Measurements from ENCODE around the gene COPS7A. TPM values are rescaled to one million over a fixed set of nuclear protein-coding genes. Genes with fewer than 3 reads are reported as not detected.
A peak's percentile ranks its signal among the peaks of the same experiment; 100 is the strongest.

The COPS7A gene
- total RNA-seq, 2 experiments from 2014 or later = 43.0 to 47.8 TPM

- Mint-ChIP-seq H3K27ac (peak overlapping the region; percentile 88), H3K27me3 (ENCODE audit: low read depth) (peaks cover 4% of the 10 kb centered on the region), H3K36me3 (ENCODE audit: low read depth) (peaks cover 15% of the 10 kb centered on the region), H3K9me3 (no peaks in the 10 kb centered on the region), H3K4me1 (ENCODE audit: low read depth) (peaks cover 77% of the 10 kb centered on the region), H3K4me3 (peak overlapping the region; percentile 83)
- intact Hi-C loops (cut with micrococcal nuclease) = loop anchor here (1.0 to 5.0 kb wide), 3 partner anchors 7 to 184 kb away; partner anchors contain the start of genes COPS7A and PTMS
- no peak for DNase-seq
- CTCF ChIA-PET = interaction anchor here (2.3 to 6.3 kb wide), 2 partner anchors 17 to 20 kb away, joined by 24 to 39 read pairs; partner anchors contain the start of genes CD4 and MLF2
Observed at GRCh38 chr12:6773590-6774351, 49.9 kb downstream of the COPS7A start.

- H3K4me3 Mint-ChIP-seq = peak overlapping the region; percentile 63
- H3K27me3 Mint-ChIP-seq (ENCODE audit: low read depth) = no peaks in the 10 kb centered on the region
- DNase-seq = no peak
- peaks cover 83% of the 10 kb centered on the region for H3K4me1 Mint-ChIP-seq (ENCODE audit: low read depth)
- H3K27ac Mint-ChIP-seq = peak overlapping the region; percentile 55
- intact Hi-C loops (cut with micrococcal nuclease) = loop anchor here (1.0 to 5.0 kb wide), 2 partner anchors 8 to 183 kb away; partner anchors contain the start of gene PTMS
- CTCF ChIA-PET = interaction anchor here (0.7 to 6.3 kb wide), 3 partner anchors 8 to 21 kb away, joined by 3 to 39 read pairs (median 24); partner anchors contain the start of genes CD4, MLF2 and PTMS
- no peaks in the 10 kb centered on the region for H3K9me3 Mint-ChIP-seq
- peaks cover 15% of the 10 kb centered on the region for H3K36me3 Mint-ChIP-seq (ENCODE audit: low read depth)
Observed at GRCh38 chr12:6774499-6775062, 50.7 kb downstream of the COPS7A start.

- intact Hi-C loops (cut with micrococcal nuclease) = no loop called here
- Mint-ChIP-seq H3K27me3 (ENCODE audit: low read depth) (no peaks in the 10 kb centered on the region), H3K4me1 (ENCODE audit: low read depth) (peaks cover 89% of the 10 kb centered on the region), H3K27ac (peak overlapping the region; percentile 14), H3K36me3 (ENCODE audit: low read depth) (peaks cover 15% of the 10 kb centered on the region), H3K9me3 (no peaks in the 10 kb centered on the region), H3K4me3 (peak overlapping the region; percentile 63)
- no peak for DNase-seq
- CTCF ChIA-PET = interaction anchor here (0.5 to 9.7 kb wide), 8 partner anchors 9 to 59 kb away, joined by 3 to 118 read pairs (median 8); partner anchors contain the start of genes CD4, MLF2 and PTMS
Observed at GRCh38 chr12:6775185-6776174, 51.6 kb downstream of the COPS7A start.

GRCh38 chr12:6777386-6777785 lies 53.5 kb downstream of the COPS7A start:
- Mint-ChIP-seq H3K27ac (no peak overlapping the region), H3K4me3 (no peak overlapping the region), H3K36me3 (ENCODE audit: low read depth) (peaks cover 15% of the 10 kb centered on the region), H3K9me3 (no peaks in the 10 kb centered on the region), H3K27me3 (ENCODE audit: low read depth) (no peaks in the 10 kb centered on the region), H3K4me1 (ENCODE audit: low read depth) (peaks cover 86% of the 10 kb centered on the region)
- no peak for DNase-seq
- intact Hi-C loops (cut with micrococcal nuclease) = no loop called here
- CTCF ChIA-PET = interaction anchor here (0.9 to 9.7 kb wide), 6 partner anchors 10 to 45 kb away, joined by 3 to 118 read pairs (median 6); partner anchors contain the start of genes CD4, MLF2 and PTMS

- CTCF ChIA-PET = interaction anchor here (0.6 to 9.7 kb wide), 16 partner anchors 8 to 163 kb away, joined by 3 to 118 read pairs (median 4); partner anchors contain the start of genes CD4, MLF2 and PTMS
- H3K9me3 Mint-ChIP-seq = no peaks in the 10 kb centered on the region
- no peak for DNase-seq
- H3K4me1 Mint-ChIP-seq (ENCODE audit: low read depth) = peaks cover 86% of the 10 kb centered on the region
- H3K27ac Mint-ChIP-seq = peak overlapping the region; percentile 63
- peak overlapping the region; percentile 82 for H3K4me3 Mint-ChIP-seq
- intact Hi-C loops (cut with micrococcal nuclease) = loop anchor here (2.0 kb wide), 2 partner anchors 89 to 215 kb away; partner anchors contain the start of gene ZNF384
- H3K36me3 Mint-ChIP-seq (ENCODE audit: low read depth) = peaks cover 15% of the 10 kb centered on the region
- H3K27me3 Mint-ChIP-seq (ENCODE audit: low read depth) = no peaks in the 10 kb centered on the region
Observed at GRCh38 chr12:6778217-6778573, 54.3 kb downstream of the COPS7A start.

GRCh38 chr12:6778574-6779550 lies 55.0 kb downstream of the COPS7A start:
- peak overlapping the region; percentile 63 for H3K27ac Mint-ChIP-seq
- peaks cover 15% of the 10 kb centered on the region for H3K36me3 Mint-ChIP-seq (ENCODE audit: low read depth)
- intact Hi-C loops (cut with micrococcal nuclease) = loop anchor here (1.0 to 2.0 kb wide), 6 partner anchors 26 to 216 kb away; partner anchors contain the start of genes MLF2 and ZNF384
- no peaks in the 10 kb centered on the region for H3K27me3 Mint-ChIP-seq (ENCODE audit: low read depth)
- CTCF ChIA-PET = interaction anchor here (0.6 to 9.7 kb wide), 18 partner anchors 8 to 163 kb away, joined by 3 to 118 read pairs (median 4); partner anchors contain the start of genes CD4, MLF2 and PTMS
- peak; percentile 96 for DNase-seq
- H3K9me3 Mint-ChIP-seq = no peaks in the 10 kb centered on the region
- H3K4me3 Mint-ChIP-seq = peak overlapping the region; percentile 82
- peaks cover 89% of the 10 kb centered on the region for H3K4me1 Mint-ChIP-seq (ENCODE audit: low read depth)

- peak; percentile 54 for DNase-seq
- Mint-ChIP-seq H3K9me3 (no peaks in the 10 kb centered on the region), H3K27me3 (ENCODE audit: low read depth) (no peaks in the 10 kb centered on the region), H3K4me3 (no peak overlapping the region), H3K27ac (peak overlapping the region; percentile 51), H3K36me3 (ENCODE audit: low read depth) (peaks cover 15% of the 10 kb centered on the region), H3K4me1 (ENCODE audit: low read depth) (peaks cover 90% of the 10 kb centered on the region)
- intact Hi-C loops (cut with micrococcal nuclease) = loop anchor here (1.0 to 2.0 kb wide), 9 partner anchors 9 to 217 kb away; partner anchors contain the start of genes CD4, MLF2 and ZNF384
- CTCF ChIA-PET = interaction anchor here (0.6 to 9.7 kb wide), 15 partner anchors 9 to 118 kb away, joined by 3 to 118 read pairs (median 4); partner anchors contain the start of genes CD4, MLF2, PTMS and SPSB2
Observed at GRCh38 chr12:6779708-6780432, 56.0 kb downstream of the COPS7A start.

GRCh38 chr12:6780573-6780972 lies 56.7 kb downstream of the COPS7A start:
- Mint-ChIP-seq H3K4me1 (ENCODE audit: low read depth) (peaks cover 90% of the 10 kb centered on the region), H3K9me3 (no peaks in the 10 kb centered on the region), H3K4me3 (no peak overlapping the region), H3K27me3 (ENCODE audit: low read depth) (no peaks in the 10 kb centered on the region), H3K27ac (peak overlapping the region; percentile 51), H3K36me3 (ENCODE audit: low read depth) (peaks cover 13% of the 10 kb centered on the region)
- intact Hi-C loops (cut with micrococcal nuclease) = loop anchor here (1.0 kb wide), 3 partner anchors 9 to 172 kb away; partner anchors contain the start of gene CD4
- peak; percentile 65 for DNase-seq
- CTCF ChIA-PET = interaction anchor here (0.6 to 9.7 kb wide), 13 partner anchors 8 to 118 kb away, joined by 3 to 118 read pairs (median 4); partner anchors contain the start of genes CD4, MLF2, PTMS and SPSB2
